Stimulated activated CD4-positive, alpha-beta T cell treated with anti-CD3 and anti-CD28 coated beads, Interleukin-12 subunit alpha, Interleukin-12 subunit beta, amount 100 ng/mL, for 4 hours (primary cell): ENCODE data around the gene TYMS.

Experiments used
- DNase-seq: peaks from one replicate; pipeline ENCODE4 v3.0.0-alpha.2; 2020

TYMS gene

DNA sequence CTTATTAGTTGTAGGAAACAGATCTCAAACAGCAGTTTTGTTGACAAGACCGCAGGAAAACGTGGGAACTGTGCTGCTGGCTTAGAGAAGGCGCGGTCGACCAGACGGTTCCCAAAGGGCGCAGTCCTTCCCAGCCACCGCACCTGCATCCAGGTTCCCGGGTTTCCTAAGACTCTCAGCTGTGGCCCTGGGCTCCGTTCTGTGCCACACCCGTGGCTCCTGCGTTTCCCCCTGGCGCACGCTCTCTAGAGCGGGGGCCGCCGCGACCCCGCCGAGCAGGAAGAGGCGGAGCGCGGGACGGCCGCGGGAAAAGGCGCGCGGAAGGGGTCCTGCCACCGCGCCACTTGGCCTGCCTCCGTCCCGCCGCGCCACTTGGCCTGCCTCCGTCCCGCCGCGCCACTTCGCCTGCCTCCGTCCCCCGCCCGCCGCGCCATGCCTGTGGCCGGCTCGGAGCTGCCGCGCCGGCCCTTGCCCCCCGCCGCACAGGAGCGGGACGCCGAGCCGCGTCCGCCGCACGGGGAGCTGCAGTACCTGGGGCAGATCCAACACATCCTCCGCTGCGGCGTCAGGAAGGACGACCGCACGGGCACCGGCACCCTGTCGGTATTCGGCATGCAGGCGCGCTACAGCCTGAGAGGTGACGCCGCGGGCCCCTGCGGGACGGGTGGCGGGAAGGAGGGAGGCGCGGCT lies at the start of gene TYMS:
TSS of gene TYMS (plus strand) at position 343 of the 690 bp plus-strand sequence. CDS start at position 433, 90 bp downstream.
- peak; percentile 28 for DNase-seq

DNA sequence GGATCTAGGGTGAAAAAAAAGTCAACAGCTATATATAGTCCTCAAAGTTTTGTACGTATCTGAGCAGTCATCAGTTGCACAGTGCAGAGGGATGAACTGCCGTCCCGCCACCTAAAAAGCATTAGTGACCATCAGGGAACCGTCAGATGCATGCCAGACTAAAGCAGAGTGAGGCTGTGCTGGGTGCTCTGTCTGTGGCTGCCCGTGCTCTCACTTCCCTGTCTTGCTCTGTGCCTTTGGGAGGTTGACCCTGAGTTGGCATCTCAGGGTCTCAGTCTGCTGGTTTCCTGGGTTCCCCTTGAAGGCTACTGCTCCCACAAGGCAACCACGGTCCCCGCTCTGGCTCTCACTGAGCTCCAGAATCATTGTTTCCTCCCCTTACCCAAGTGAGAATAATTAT lies 49.5 kb upstream of the TYMS start:
- DNase-seq: no peak

DNA sequence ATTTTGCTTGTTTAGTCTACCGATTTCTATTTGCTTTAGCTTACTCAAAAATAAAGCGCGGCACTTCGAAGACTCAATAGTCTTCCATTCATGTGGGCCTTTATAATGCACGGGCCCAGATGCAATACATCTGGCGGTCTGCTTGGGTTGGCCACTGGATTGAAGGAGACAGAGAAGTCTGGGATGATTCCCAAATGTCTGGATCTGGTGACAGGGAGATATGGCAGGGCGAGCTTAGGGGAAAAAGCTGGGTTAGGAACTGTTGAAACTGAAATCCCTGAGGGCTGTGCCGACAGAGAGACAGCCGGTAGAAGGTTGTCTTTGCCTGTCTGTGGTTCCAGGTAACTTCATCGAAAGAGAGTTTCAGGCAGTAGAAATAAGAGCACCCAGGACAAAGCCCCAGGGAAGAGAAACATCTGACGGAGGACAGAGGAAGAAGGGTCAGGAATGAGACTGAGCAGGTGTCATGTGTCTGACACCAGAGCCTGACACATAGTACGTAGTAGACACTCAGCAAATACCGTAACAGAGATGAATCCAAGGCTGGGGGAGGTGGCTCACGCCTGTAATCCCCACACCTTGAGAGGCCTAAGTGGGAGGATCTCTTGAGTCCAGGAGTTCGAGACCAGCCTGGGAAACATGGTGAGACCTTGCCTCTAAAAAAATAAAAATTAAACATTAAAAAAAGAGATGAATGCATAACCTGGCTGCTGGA lies 47.1 kb upstream of the TYMS start:
- no peak for DNase-seq

DNA sequence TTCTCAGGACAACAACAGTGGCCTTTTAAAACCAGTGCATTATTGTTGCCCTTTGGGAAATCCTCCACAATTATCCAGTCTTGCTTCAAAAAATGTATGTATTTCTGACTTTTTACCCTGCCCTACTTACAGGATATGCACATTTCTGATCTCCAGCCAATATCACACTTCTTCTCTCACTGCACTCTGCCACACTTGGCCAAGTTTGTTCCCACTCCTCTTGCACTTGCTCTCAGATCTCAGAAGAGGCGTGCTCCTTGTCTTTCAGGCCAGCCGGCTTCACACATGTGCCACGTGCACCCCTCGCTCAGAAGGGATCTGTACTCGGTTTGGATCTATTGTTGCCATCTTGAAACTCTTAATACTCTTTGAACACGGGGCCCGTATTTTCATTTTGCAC lies 45.3 kb upstream of the TYMS start:
- no peak for DNase-seq

DNA sequence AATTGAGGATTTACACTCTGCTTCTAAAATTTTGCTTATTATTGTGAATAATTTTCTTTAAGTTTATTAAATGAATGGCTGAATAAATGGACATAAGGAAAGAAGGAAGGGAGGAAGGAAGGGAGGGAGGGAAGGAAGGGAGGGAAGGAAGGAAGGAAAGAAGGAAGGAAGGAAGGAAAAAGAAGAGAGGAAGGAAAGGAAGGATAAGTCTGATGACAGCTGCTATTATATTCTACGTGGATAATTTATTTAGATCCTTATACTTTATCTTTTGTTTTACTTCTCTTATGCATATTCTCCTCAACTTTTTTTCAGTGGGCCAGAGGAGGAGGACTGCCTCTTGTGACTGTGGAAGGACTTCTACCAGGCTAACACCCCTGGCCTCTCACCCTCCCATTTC lies 43.3 kb upstream of the TYMS start:
- no peak for DNase-seq

DNA sequence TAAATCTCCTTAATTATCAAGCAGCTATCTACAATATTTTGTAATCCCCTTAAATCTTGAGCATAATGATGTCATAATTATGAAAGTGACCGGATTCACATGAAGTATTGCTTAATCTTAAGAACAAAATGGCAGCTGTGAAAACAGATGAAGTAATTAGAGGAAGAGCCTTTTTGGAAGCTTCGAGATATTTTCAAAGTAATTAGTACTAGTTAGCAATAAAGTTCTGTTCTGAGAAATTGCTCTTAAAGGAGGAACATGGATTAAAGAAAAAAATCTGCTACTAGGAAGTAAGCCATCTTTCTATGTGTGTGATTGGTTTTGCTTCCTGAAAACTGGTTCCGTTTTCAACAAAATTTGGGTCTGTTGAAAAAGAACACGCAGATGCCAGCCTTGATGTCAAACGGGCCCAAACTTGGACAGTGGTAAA lies 42.3 kb upstream of the TYMS start:
- no peak for DNase-seq

DNA sequence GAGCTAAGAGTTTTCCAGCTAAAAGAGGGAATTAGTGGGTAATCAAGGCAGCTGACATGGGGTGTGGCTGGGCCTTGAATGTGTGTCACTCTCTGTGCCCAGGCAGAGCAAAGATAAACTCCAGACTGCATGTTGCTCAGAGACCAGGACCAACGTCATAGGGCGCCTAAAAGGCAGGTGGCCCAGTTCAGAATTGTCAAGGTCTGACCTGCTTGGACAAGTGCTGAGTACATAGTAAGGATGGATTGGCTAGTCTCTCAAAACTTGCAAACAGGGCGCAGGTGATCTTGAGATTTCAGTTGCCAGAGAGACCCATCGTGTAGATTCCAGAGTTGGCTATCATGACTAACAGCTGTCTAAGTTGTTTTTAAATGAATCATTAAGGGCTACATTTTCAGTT lies 41.7 kb upstream of the TYMS start:
- DNase-seq: no peak

DNA sequence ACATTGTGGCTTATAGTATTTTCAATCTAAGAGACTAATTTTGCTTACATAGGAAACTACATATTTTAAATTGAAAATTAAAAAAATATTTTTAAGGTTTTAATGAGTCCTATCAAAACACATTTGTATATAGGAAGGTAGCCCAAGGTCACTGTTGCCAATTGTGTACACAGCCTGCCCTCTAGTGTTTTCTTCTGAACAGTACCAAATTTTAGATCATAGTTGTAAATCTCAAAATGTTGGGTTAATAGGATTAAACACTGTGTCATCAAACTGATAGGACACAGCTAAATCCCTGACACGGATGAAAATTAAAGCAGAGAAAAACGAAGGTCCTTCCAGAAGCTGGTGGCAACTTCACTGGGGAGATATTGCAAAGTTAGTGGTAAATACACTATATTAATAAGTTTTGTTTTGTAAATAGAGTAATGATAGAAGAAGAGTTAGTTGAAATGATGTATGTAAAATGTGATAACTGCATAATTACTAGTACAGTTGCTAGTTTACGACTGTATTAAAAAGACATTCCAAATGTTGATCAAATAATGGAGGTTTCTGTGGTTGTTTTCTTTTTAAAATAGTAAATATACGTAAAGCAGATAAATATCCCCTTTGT lies 41.0 kb upstream of the TYMS start:
- DNase-seq: no peak

DNA sequence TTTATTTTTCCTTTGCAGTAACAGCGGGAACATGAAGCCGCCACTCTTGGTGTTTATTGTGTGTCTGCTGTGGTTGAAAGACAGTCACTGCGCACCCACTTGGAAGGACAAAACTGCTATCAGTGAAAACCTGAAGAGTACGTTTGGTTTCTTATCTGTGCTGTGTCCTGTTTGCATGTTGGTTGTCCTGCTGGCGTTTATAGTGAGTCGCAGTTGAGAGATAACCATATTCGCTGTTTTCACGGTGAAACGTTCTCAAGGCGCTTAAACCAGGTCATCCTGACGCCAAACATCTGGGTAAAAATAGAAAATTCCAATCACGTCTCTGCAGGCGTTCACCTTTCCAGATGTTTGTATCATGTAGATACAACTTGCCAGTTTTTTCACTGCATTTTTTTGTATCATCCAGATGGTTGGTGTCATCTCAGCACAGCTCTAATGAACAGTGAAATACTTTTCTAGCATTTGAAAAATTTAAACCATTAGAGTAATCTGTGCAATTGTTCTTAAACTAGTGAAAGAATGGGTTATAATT lies 39.4 kb upstream of the TYMS start:
- DNase-seq: no peak

DNA sequence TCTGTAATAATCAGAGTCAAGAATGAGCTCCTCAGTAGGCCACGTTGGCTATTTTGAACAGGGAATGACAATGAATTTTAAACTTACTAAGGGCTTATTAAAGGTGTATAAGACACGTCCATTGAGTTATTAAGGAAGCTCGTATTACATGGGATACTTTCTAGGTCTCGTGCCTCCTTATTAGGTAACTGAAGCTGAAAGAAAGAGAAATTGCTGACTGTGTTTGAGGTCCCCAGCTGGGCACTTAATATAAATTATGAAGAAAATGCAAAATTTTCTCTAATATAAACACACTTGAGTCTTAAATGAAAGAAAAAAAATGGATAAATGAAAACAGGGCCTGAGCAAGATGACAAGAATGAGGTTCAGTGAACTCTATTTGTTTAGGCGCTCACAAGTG lies 38.8 kb upstream of the TYMS start:
- no peak for DNase-seq

DNA sequence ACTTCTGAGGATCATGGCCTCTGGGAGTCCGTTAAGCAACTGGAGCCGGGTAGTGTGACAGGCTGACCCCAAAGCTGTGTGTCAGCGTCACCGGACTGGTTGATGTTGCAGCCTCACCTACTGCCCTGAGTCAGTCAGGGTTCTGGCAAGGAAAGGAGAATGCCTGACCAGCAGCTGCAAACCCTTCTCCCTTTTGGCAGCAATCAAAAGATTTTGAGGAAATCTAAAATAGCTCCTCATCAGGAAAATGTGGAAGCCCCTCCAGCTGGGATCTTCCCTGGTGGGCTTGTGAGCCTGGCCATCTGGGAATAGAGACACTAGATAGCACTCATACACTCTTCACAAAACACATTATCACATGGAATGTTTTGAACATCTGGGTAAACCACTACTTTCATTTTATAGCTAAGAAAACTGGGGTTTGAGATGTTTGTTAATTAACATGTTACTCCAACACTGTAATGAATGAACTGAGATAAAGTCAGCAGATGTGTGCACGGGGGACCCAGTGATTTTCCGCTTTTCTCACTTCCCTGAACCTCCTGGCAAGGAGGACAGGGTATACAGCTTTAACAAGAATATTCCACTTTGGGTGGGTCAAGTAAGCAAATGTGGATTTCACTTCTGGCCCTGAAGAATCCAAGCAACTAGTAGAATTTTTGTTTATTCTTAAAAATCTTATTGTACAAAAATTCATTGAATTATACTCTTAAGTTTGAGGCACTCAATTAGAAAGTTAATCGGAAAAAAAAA lies 36.0 kb upstream of the TYMS start:
- DNase-seq: no peak

DNA sequence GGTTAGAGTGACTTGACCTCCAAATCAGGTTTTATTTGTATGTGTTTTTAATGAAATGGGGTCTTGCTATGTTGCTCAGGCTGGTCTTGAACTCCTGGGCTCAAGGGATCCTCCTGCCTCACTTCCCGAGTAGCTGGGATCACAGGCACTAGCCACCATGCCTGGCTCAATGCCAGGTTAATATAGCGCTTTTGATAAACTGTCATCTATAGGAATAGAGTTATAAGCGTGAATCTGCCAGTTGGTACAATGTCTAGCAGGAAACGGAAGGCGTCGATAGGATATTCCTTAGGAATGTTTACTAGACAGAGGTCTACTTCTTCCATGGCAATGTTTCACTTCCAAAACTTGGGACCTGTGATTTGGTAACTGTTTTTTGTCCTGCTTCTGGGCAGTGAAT lies 35.2 kb upstream of the TYMS start:
- no peak for DNase-seq

DNA sequence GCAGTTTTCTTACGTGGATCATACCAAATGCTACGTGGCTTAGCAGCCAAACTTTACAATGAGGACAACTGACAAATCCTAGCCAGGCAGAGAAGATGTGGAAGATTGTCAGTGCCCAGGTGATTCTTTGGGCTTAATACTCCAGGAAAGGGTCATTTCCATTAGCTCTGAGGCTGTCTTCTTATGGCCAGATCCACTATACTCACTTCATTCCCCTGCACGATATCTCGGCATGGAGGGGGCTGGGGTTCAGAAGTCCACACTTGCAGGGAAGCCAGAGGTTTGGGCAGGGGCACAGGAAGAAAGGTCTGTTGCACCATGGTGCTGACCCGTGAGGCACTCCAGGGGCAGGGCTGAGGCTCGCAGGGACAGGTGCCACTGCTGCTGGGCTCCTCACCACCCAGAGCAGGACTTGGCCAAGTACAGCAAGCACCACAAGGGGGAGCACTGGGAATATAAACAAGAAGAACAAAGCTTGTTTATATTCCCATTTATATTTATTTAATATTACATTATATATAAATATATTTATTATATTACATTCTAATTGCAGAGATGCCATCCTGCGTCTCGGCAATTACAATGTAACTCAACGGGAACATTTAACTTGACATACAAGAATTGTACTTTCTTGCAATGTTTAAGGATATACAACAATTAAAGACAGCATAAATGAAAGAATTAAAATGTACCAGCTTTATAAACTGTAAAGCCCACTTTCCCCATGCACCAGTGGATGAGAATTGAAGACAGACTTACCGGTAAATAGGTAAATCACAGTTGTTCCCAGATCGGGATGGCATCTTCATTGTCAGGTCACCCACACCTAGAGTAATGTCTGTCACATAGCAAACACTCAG lies 33.5 kb upstream of the TYMS start:
- DNase-seq: peak; percentile 51

DNA sequence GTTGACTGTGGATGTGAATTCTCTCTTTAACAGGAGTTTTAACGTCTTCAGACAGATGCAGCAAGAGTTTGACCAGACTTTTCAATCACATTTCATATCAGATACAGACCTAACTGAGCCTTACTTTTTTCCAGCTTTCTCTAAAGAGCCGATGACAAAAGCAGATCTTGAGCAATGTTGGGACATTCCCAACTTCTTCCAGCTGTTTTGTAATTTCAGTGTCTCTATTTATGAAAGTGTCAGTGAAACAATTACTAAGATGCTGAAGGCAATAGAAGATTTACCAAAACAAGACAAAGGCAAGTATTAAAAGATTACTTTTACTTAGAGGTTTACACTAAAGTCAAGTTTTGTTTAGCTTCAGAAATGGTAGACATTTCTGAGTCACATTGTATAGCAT lies 30.2 kb upstream of the TYMS start:
- DNase-seq: no peak

DNA sequence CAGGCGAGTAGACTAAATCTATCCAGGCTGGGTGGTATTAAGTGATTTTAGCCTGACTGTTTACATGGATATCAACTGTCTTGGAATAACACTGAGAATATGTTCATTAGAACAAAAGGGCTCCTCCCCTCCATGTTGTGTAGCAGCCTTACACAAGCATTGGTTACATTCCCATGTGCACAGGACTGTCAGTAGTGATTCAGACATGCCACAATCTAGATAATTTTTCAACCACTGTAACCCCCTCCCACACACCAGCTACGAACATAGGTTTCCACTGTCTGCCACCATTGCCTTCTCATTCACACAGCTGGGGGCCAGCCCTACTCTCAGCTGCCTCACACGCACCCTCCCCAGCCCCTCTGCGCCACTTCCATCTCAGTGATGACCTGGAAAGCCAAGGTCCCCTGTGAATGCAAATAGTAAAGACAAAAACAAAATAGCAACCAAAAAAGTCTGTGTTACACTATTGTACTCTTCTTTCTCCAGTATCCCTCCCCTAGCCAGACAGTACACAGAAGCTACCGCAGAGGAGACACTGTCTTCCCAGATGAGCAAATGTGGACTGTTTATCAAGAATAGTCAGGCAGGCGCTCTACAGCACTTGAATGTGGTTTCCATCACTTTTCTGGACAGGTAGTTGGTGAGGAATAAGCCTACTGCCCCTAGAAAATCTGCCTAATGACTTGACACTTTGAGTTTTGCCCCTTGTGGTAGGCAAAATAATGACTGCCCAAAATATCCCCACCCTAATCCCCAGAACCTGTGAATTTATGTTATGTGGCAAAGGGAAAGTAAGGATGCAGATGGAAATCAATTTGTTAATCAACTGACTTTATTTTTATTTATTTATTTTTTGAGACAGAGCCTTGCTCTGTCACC lies 27.9 kb upstream of the TYMS start:
- DNase-seq: no peak

DNA sequence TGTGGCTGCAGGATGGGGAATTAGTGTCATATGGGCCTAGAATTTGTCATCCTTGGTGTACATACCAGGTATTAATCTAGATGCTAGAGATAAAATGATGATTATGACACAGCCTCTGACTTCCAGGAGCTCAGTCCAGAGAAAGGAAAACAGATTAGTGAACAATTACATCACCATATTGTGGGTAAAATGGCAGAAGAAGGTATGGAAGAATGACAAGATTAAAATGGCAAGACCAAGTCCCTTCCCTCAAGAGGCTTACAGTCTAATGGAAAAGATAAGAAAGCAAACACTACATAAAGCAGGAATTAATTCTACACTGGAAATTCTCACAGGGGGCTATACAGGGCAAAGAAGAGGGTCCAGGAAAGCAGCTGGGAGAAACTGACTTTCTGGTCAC lies 25.9 kb upstream of the TYMS start:
- no peak for DNase-seq

DNA sequence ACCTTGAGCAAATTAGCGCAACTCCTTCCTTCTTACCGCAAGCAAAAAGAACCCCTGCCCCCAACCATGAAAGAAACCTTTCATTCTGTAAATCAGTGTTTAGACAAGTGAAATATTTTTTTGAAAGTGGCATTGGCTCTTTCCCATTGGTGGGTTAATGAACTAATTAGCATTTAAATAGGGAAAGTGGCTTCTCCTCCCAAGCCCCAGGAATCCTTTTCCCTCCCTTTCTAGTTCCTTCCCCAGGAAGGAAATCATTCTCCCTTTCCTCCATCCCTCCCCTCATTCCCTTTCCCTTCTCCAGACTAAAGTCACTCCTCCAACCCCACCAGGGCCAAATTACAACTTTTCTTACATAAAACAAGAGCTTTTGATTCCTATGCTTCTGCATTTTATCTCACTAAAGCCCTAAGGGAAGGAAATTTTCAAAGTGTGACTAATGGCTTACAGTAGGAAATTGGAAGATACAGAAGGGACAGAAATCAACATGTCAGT lies 22.9 kb upstream of the TYMS start:
- DNase-seq: no peak

DNA sequence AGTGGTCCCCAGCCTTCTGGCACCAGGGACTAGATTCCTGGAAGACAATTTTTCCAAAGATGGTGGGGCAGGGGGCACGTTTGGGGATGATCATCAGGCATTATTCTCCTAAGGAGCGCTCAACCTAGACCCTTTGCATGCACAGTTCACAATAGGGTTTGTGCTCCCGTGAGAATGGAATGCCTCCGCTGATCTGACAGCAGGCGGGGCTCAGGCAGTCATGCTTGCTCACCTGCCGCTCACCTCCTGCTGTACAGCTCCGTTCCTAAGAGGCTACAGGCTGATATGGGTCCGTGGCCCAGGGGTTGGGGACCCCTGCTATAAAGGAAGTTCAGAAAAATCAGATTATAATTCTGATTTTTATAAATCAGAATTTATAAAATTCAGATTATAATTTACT lies 22.3 kb upstream of the TYMS start:
- no peak for DNase-seq

DNA sequence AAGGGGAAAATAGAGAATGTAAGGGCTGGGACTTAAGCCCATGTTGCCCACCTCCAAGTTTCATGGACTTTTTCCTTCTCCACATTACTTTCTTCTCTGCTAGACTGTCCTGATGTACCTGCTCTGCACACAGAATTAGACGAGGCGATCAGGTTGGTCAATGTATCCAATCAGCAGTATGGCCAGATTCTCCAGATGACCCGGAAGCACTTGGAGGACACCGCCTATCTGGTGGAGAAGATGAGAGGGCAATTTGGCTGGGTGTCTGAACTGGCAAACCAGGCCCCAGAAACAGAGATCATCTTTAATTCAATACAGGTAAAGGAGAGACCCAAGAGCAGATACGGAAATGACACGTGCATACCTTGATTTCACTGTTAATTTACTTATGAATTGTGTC lies 16.2 kb upstream of the TYMS start:
- no peak for DNase-seq

DNA sequence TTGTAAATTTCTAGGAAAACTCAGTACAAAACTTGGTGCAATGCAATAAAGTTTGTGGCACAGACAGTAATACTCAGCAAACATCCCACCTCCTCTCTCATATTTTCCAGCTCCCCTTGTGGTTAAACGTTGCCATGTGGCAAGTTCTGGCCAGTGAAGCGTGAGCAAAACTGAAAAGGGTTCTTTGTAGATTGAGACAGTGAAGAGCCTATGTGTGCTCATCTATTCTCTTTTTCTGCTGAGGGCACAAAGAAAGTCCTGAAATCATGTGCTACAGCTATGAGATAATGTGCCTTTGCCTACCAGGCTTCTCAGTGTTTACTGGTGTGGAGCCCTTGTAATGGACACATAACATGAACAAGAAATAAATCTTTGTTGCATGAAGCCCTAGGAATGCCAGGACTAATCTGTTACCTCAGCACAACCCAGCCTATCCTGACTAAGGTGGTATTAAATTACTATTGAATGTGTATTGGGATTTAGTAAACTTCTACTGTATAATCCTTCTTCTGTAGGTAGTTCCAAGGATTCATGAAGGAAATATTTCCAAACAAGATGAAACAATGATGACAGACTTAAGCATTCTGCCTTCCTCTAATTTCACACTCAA lies 13.0 kb upstream of the TYMS start:
- no peak for DNase-seq

DNA sequence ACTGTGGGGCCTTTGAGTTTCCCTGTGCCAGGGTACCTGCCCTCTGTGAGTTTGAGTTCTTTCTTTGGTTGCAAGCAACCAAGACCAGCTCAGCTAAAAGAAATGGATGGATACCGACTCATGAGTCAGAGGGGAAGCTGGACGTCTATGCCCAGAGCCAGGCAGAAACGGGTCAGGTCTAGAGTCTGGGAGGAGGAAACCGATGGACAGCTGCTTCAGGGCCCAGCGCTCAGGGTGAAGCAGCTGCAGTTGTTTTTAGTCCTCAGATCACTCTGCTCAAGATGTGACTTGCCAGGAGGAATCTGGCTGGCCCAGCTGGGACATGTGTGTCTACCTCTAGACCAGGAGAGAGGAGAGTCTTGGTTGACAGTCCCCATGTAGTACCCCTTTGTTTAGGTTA lies 10.1 kb upstream of the TYMS start:
- no peak for DNase-seq
